K562 (cell line): Measurements from ENCODE around the gene FOXN3. TPM values are rescaled to one million over a fixed set of nuclear protein-coding genes. Genes with fewer than 3 reads are reported as not detected.
A peak's percentile ranks its signal among the peaks of the same experiment; 100 is the strongest.

Experiments used
- ATAC-seq: fragments of 200-7000 bp; cut with Tn5 transposase; 3 replicates; pipeline ENCODE4 v1.9.1; 2020; ENCODE audit warnings: moderate library complexity
- BruUV-seq: library from RNA; stranded (reverse); fragments of 400-500 nt; replicated peaks from 2 replicates; lab custom pipeline; 2021; lab: Mats Ljungman, UMichigan
- CTCF ChIA-PET: fragments of 300-600 bp; formaldehyde crosslinking; extraction: SDS; loops from one replicate; lab custom pipeline; 2021; ENCODE audit warnings: low intra/inter-chr PET ratio; lab: Yijun Ruan, JAX
- POLR2A ChIA-PET: fragments of 300-600, 350-650 bp; sonication (Branson Sonifier 250); formaldehyde crosslinking; extraction: SDS; loops from one replicate; lab custom pipeline; 2021; ENCODE audit warnings: antibody characterized with exemption, inconsistent platforms; lab: Yijun Ruan, JAX
- DNase-seq, 4 experiments: peaks; one replicate each; pipeline versions ENCODE4 v3.0.0 to v3.0.0-alpha.2; 2011 to 2018; ENCODE audit warnings: low spot score in 3 of 4, mixed read lengths in 3 of 4; ENCODE audit errors: extremely low read depth in 1 of 4
- FAIRE-seq: peaks from 2 replicates; lab custom pipeline; 2011; peaks lifted over from hg19 to GRCh38; lab: Jason Lieb, UNC
- H2AFZ ChIP-seq: 2 replicates; pipeline ENCODE4 v1.6.0; 2011; ENCODE audit warnings: low read depth, low read length, control low read depth, inconsistent platforms
- H3K27ac ChIP-seq: fragments of 200-600 bp; 3 replicates; pipeline ENCODE4 v1.8.0; 2011; ENCODE audit warnings: low read depth, mild to moderate bottlenecking, control low read depth, inconsistent platforms, low read length, moderate library complexity, mixed read lengths; ENCODE audit errors: extremely low read depth
- H3K27me3 ChIP-seq, 2 experiments: fragments of 300-600 bp in 1 of 2; 2 replicates in 1 of 2; 3 replicates in 1 of 2; pipeline versions ENCODE4 v1.6.0 to v1.8.0; 2011; ENCODE audit warnings: inconsistent platforms in 2 of 2, low read length in 2 of 2, mild to moderate bottlenecking in 1 of 2, mixed read lengths in 1 of 2, moderate library complexity in 1 of 2; ENCODE audit not compliant: control insufficient read depth in 2 of 2, insufficient read depth in 2 of 2
- H3K36me3 ChIP-seq: fragments of 300-600 bp; 3 replicates; pipeline ENCODE4 v1.8.0; 2011; ENCODE audit warnings: mild to moderate bottlenecking, low read length, inconsistent platforms; ENCODE audit not compliant: control insufficient read depth, insufficient read depth
- H3K4me1 ChIP-seq, 2 experiments: fragments of 200-600 bp in 1 of 2; replicated peaks in 1 of 2; 2 replicates in 1 of 2; 3 replicates in 1 of 2; pipeline versions ENCODE4 v1.5.1 to v1.8.0; 2011; ENCODE audit warnings: inconsistent platforms in 2 of 2, low read length in 2 of 2, mild to moderate bottlenecking in 1 of 2, mixed read lengths in 1 of 2, moderate library complexity in 1 of 2; ENCODE audit not compliant: control insufficient read depth in 2 of 2, insufficient read depth in 2 of 2
- H3K4me2 ChIP-seq: 2 replicates; pipeline ENCODE4 v1.6.1; 2011; ENCODE audit warnings: low read length, control low read depth, inconsistent platforms, mixed read lengths; ENCODE audit not compliant: insufficient read depth
- H3K4me3 ChIP-seq: fragments of 200-600 bp; sonication (generic), shearing (Covaris generic); 2 replicates; pipeline ENCODE4 v1.5.1; 2016; ENCODE audit warnings: control low read depth, inconsistent platforms
- H3K79me2 ChIP-seq: fragments of 200-600 bp; 3 replicates; pipeline ENCODE4 v1.8.0; 2011; ENCODE audit warnings: low read length, inconsistent platforms; ENCODE audit not compliant: control insufficient read depth, insufficient read depth
- H3K9ac ChIP-seq, 2 experiments: 2 replicates each; pipeline versions ENCODE4 v1.6.0 to v1.6.1; 2011; ENCODE audit warnings: low read depth in 2 of 2, low read length in 2 of 2, control low read depth in 1 of 2, inconsistent platforms in 1 of 2, mild to moderate bottlenecking in 1 of 2, mixed read lengths in 1 of 2; ENCODE audit not compliant: insufficient read depth in 1 of 2
- H3K9me1 ChIP-seq: one replicate; pipeline ENCODE4 v1.6.0; 2011; ENCODE audit warnings: inconsistent platforms, mild to moderate bottlenecking, low read length, moderate library complexity; ENCODE audit not compliant: control insufficient read depth, insufficient read depth
- H3K9me3 ChIP-seq: replicated peaks from 2 replicates; pipeline ENCODE4 v1.5.1; 2011; ENCODE audit warnings: low read depth, low read length, inconsistent platforms; ENCODE audit not compliant: control insufficient read depth, insufficient read depth
- H4K20me1 ChIP-seq: replicated peaks from 2 replicates; pipeline ENCODE4 v1.6.1; 2011; ENCODE audit warnings: low read length, inconsistent platforms, mixed read lengths; ENCODE audit not compliant: control insufficient read depth, insufficient read depth
- MEF2D ChIP-seq: conservative IDR thresholded peaks from 2 replicates; pipeline ENCODE4 v1.6.1; 2016; ENCODE audit warnings: low read depth, missing genetic modification characterization, missing compliant biosample characterization
- SPI1 ChIP-seq: IDR thresholded peaks from 2 replicates; pipeline ENCODE4 v1.6.1; 2011; ENCODE audit warnings: low read depth, low read length, control low read depth, borderline replicate concordance
- XRCC3 ChIP-seq: fragments of 450-650 bp; IDR thresholded peaks from 2 replicates; pipeline ENCODE4 v1.6.1; 2017; ENCODE audit warnings: mild to moderate bottlenecking, moderate library complexity
- ZFP1 ChIP-seq: fragments of 450-650 bp; formaldehyde crosslinking; IDR thresholded peaks from 2 replicates; pipeline ENCODE4 v1.4.0; 2020; ENCODE audit warnings: mild to moderate bottlenecking, mixed read lengths
- ZNF175 ChIP-seq: fragments of 200-800 bp; sonication (Bioruptor generic); IDR thresholded peaks from 2 replicates; pipeline ENCODE4 v1.6.1; 2016; ENCODE audit warnings: low read depth, mild to moderate bottlenecking, missing genetic modification characterization, missing compliant biosample characterization
- WGBS: fragments of 100-300 bp; shearing (Covaris generic); methylation state at CpG from one replicate; pipeline ENCODE4 v1.1.6; 2016; ENCODE audit warnings: low coverage, mixed read lengths; ENCODE audit not compliant: insufficient coverage; ENCODE audit errors: missing lambda C conversion rate; 5-methylcytosine and 5-hydroxymethylcytosine counted together
- in situ Hi-C: fragments of 300-500 bp; cut with MboI; formaldehyde crosslinking; loops from 4 replicates; pipeline ENCODE4 v1.15.0; 2018; ENCODE audit warnings: inconsistent platforms, mixed read lengths
- intact Hi-C: fragments of 100-400 bp; cut with micrococcal nuclease; formaldehyde crosslinking; loops from 2 replicates; pipeline ENCODE4 v1.14.2; 2022
- polyA plus RNA-seq, 8 experiments: library from polyadenylated mRNA; depleted of rRNA in 4 of 8; stranded (reverse) in 5 of 8; unstranded in 3 of 8; fragments of >200 nt; fragmentation: Nextera tagmentation in 2 of 8; fragmentation: Illumina TruSeq in 1 of 8; extraction: Ambion mirVana in 2 of 8; extraction: Trizol in 1 of 8; gene quantifications; 2 replicates each; pipeline versions ENCODE4 v1.2.1 to v1.2.3, GENCODE V29; 2011 to 2014; ENCODE audit warnings: inconsistent platforms in 1 of 8, missing spikeins in 1 of 8
- total RNA-seq, 7 experiments: library from RNA; depleted of rRNA in 6 of 7; stranded (reverse); fragments of >200 nt in 6 of 7; fragmentation: Illumina TruSeq in 2 of 7; extraction: Trizol in 2 of 7; gene quantifications; 2 replicates each; pipeline versions ENCODE4 v1.2.1 to v1.2.3, GENCODE V29; 2011 to 2021; ENCODE audit warnings: low replicate concordance in 1 of 7
- TF ChIP-seq, protein P1 (sequence below), 3 experiments: fragments of 200-800 bp in 1 of 3; sonication (Bioruptor generic) in 1 of 3; sonication (generic) in 1 of 3; formaldehyde crosslinking in 1 of 3; IDR thresholded peaks; 2 replicates each; pipeline versions ENCODE4 v1.6.1 to v1.8.0; 2016 to 2022; ENCODE audit warnings: mild to moderate bottlenecking in 2 of 3, missing compliant biosample characterization in 2 of 3, missing genetic modification characterization in 2 of 3, missing genetic modification reagents in 1 of 3

Gene FOXN3
- total and polyA plus RNA-seq, 9 of the 15 experiments (the other 6 are each of a cell fraction or from before 2014, with no cell fraction given) = 0.07 to 1.3 (median 0.40) TPM

- BruUV-seq = no TSS peak
- CTCF ChIA-PET = no interaction called here
Observed at GRCh38 chr14:89303456-89304435, 113.3 kb downstream of the FOXN3 start.

More at GRCh38 chr14:89303456-89304435, 113.3 kb downstream of the FOXN3 start:
- DNase-seq (no peak), ATAC-seq (no peak), FAIRE-seq (no peak)
- H3K9me1 ChIP-seq = no peaks in the 10 kb centered on the region
- no peak overlapping the region for H3K27ac ChIP-seq
- no peak overlapping the region for H3K4me2 ChIP-seq
- no peak overlapping the region for H3K9ac ChIP-seq
- H3K4me3 ChIP-seq = no peak overlapping the region
- H3K36me3 ChIP-seq = no peaks in the 10 kb centered on the region
- H3K9me3 ChIP-seq = no peaks in the 10 kb centered on the region
- POLR2A ChIA-PET = no interaction called here
- H3K4me1 ChIP-seq = no peaks in the 10 kb centered on the region
- H2AFZ ChIP-seq = no peak overlapping the region
- no peaks in the 10 kb centered on the region for H4K20me1 ChIP-seq
- peaks cover 0 to 5% of the 10 kb centered on the region in 2 experiments; a peak in 1 of 5 replicates for H3K27me3 ChIP-seq
- TF ChIP-seq ZFP1 (CRISPR knock-in tag) = peak; percentile 61
- peak; percentile 75 for TF ChIP-seq MEF2D
- TF ChIP-seq ZNF175 (CRISPR knock-in tag) = no peak
- no peak for TF ChIP-seq XRCC3
- TF ChIP-seq, protein P1, sequence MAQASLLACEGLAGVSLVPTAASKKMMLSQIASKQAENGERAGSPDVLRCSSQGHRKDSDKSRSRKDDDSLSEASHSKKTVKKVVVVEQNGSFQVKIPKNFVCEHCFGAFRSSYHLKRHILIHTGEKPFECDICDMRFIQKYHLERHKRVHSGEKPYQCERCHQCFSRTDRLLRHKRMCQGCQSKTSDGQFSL (CRISPR knock-in tag; IDR thresholded peaks at IDR 0.05) = no peak
- TF ChIP-seq, protein P1 (tag; IDR thresholded peaks at IDR 0.05) = no peak
- TF ChIP-seq SPI1 = peak; percentile 62; the same call in 1 of the 2 replicates
- in situ Hi-C loops (no loop called here), intact Hi-C loops (no loop called here)
- WGBS = under 1% methylated on average over 14 of the region's 14 CpGs
- no peaks in the 10 kb centered on the region for H3K79me2 ChIP-seq
